Adipose tissue (tissue), 3 donors: ENCODE data around the gene TMEM41A. TPM values are rescaled to one million over a fixed set of nuclear protein-coding genes. Genes with fewer than 3 reads are reported as not detected.

Experiments
- H3K27ac ChIP-seq: one replicate; pipeline ENCODE4 v1.5.1; 2013; ENCODE audit warnings: low read depth, low read length
- WGBS, 3 donors: extraction: QIAGEN DNeasy Blood & Tissue Kit; methylation state at CpG; one replicate each; pipeline ENCODE4 v1.1.7; 2013; 5-methylcytosine and 5-hydroxymethylcytosine counted together
- polyA plus RNA-seq, 3 donors: library from polyadenylated mRNA; stranded (reverse); fragments of 200-250 nt; gene quantifications; one replicate each; pipeline ENCODE4 v1.2.3, GENCODE V29; 2013
- donor health status: healthy with polysubstance abuse.
- donor health status: Bipolar disorder and iron deficiency.
- donor health status: healthy.

TMEM41A gene
- 10 to 100 TPM in 1 of 3 donors, 1 to 10 TPM in 2; 3.6 to 12.4 (median 6.0) TPM for polyA plus RNA-seq

DNA sequence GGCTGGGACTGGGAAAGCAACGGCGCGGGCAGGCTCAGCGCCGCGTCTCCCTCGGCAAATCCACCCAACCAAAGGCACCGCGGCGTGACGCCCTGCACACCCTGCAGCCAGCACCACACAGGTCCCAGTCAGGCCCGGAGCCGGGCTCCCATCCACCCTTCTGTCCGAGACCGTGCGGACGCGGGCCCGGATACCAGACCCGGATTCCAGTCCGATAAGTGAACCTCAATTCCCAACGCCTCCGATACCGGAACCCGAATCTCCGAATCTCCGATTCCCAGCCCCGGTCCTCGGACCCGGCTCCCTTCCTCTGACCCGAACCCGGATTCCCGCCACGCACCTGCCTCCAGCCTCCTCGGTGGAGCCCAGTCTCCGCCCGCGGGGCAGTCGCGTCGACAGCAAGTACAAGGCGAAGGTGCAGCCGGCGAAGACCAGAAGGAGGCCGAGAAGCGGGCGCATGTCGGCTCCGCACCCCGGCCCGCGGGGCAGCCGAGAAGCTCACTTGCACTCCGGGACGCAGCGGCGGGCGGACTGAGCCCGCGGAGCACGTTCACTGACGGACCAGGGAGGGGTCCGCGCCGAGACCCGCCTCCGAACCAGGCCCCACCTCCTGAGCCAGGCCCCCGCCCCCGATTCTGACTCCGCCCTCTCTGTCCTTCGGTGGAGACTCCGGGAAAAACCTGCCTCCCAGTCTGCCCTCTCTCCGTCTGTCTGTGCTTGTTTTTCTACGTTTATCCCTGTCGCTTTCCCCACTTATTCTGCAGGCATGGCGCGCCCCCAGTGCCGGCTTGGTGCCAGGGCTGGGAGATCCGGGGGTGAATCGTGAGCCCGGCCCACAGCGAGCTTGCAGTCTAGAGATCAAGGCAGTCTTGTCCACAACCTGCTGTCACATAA is at the start of gene TMEM41A:
TMEM41A (minus strand) TSS at position 533 of the 894 bp plus-strand sequence; CDS start at position 459, 74 bp downstream.
- H3K27ac ChIP-seq: no peak within 1 kb of the TSS
- 0 to 1% (median 1%) methylated on average over 82 of the region's 82 CpGs for WGBS, 3 donors

DNA sequence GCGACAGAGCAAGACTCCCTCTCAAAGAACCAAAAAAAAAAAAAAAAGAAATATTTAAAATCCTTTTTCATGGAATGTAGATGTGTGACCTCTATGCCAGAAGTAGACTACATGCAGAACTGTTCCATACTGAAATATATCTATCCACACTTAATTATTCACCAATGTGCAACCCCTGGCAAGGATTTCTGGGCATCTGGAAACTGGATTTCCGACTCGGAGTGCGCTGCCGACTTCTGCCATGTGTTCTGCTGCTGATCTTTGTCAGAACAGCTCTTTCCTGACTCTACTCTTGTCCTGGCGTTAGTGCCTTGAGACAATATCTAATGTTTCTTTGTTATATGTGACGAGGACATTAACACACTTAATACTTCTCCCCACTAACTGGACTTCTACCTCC is 41.9 kb upstream of the TMEM41A start:
- H3K27ac ChIP-seq: no peak overlapping the region
- 83 to 86% (median 83%) methylated on average over 7 of the region's 7 CpGs for WGBS, 3 donors

DNA sequence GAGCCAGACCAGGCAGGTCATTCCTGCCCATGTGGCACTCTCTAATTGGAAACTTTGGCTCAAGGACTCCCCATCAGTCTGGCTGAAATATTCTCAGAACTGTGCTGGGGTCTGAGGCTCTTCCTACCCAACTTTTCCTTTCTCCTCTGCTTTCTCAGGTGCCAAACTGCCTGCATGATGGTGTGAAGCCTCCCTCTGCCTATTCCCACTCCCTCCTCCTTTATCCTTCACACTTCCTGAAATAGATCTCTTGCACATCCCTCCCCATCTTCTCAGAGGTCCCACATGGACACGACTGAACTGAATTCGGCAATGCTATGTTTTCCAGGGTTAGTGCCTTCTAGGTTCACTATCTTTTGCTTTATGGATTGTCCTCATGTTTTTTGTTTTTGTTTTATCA is 41.1 kb upstream of the TMEM41A start:
- H3K27ac ChIP-seq: no peak overlapping the region
- WGBS, 3 donors: 63 to 81% (median 71%) methylated on average over 2 of the region's 2 CpGs

DNA sequence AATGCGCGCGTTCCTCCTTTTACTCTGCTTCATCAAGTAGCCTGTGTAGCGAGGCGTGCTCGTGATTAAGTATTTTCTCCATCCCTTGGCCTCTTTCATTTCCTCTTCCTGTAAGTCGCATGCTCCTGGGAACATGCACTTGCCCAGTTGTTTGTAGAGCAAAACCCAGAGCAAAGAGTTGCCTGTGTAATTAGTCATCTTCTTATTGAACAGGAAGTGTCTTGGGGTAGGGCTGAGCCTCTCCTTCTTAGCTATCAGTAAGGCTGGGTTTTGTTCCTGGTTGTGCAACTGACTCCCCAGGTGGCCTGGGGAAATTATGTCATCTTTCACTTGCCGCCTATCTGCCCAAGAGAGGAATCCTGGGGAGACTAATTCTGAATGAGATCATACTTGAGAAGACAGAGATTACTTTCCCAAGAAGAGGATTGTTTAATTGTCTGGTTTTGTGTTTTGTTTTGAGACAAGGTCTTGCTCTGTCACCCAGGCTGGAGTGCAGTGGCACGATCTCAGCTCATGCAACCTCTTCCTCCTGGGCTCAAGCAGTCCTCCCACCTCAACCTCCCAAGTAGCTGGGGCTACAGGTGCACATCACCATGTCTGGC is 38.6 kb upstream of the TMEM41A start:
- H3K27ac ChIP-seq: no peak overlapping the region
- 12 to 41% (median 15%) methylated on average over 9 of the region's 9 CpGs for WGBS, 3 donors

- H3K27ac ChIP-seq: no peak overlapping the region
- WGBS, 3 donors: 78 to 93% (median 82%) methylated on average over 2 of the region's 2 CpGs
Observed at GRCh38 chr3:185534511-185534910, 35.7 kb upstream of the TMEM41A start.

GRCh38 chr3:185532901-185533300 is 34.1 kb upstream of the TMEM41A start:
- H3K27ac ChIP-seq: no peak overlapping the region
- 65 to 69% (median 65%) methylated on average over 5 of the region's 5 CpGs for WGBS, 3 donors

DNA sequence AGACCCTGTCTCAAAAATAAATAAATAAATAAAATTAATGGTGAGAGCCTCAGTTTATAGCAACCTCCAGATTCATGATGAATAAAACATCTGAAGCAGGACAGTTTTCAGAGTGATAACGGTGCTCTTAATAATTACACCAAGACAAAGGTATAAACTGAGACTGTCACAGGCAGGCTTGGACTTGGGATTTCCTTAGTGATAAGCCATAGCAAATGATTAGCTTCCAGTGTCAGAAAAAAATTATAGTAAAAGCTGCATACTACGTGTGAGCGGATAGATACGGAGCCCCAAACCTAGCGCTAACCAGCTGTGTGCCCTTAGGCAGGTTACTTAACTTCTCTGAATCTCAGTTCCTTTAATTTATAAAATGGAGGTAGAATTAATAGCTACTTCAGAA is 32.0 kb upstream of the TMEM41A start:
- no peak overlapping the region for H3K27ac ChIP-seq
- WGBS, 3 donors: 47 to 68% (median 66%) methylated on average over 5 of the region's 5 CpGs

DNA sequence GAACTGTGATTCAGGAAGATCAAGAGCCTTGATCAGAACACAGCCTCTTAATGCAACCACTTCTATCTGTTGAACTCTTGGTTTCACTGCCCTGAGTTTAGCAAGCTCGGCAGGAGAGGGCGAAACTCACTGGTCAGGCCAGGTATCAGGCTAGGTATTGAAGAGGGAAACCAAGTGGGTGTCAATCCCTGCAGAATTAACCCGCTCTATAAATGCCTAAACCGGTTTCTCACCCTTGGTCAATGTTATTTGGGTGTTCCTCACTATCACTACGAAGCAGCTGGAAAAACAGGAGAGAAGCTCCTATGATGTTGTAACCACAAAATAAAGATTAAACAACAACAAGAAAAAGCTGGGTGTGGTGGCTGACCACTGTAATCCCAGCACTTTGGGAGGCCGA is 29.7 kb upstream of the TMEM41A start:
- 86 to 91% (median 91%) methylated on average over 6 of the region's 6 CpGs for WGBS, 3 donors

GRCh38 chr3:185527364-185527763 is 28.5 kb upstream of the TMEM41A start:
- 77 to 87% (median 83%) methylated on average over 8 to 9 of the region's 9 CpGs for WGBS, 3 donors
- no peak overlapping the region for H3K27ac ChIP-seq

More for the DNA sequence above, 29.7 kb upstream of the TMEM41A start:
- no peak overlapping the region for H3K27ac ChIP-seq

DNA sequence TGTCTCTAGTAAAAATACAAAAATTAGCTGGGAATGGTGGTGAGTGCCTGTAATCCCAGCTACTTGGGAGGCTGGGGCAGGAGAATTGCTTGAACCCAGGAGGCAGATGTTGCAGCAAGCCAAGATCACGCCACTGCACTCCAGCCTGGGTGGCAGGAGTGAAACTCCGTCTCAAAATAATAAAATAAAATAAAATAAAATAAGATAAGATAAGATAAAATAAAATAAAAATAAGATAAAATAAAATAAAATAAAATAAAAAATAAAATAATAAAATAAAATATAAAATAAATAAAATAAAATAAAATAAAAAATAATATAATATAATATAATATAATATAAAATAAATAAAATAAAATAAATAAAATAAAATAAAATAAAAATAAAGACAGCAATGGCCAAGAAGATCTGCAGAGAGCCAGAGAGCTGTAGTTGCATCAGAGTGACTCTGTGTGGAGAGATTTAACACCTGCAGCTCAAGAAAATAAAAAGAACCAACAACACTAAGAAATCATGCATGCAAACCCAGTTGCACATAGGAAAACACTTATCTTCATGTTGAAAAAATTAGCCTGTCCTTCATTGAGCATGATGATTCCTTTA is 27.6 kb upstream of the TMEM41A start:
- WGBS, 3 donors: 89 to 95% (median 91%) methylated on average over 2 of the region's 2 CpGs
- H3K27ac ChIP-seq: no peak overlapping the region

GRCh38 chr3:185521349-185522138 is 22.7 kb upstream of the TMEM41A start:
- WGBS, 3 donors: 84 to 88% (median 85%) methylated on average over 7 of the region's 7 CpGs

GRCh38 chr3:185519021-185519420 is 20.2 kb upstream of the TMEM41A start:
- WGBS, 3 donors: 60 to 83% (median 81%) methylated on average over 5 of the region's 5 CpGs

More at GRCh38 chr3:185521349-185522138, 22.7 kb upstream of the TMEM41A start:
- H3K27ac ChIP-seq: no peak overlapping the region

GRCh38 chr3:185517387-185518130 is 18.7 kb upstream of the TMEM41A start:
- WGBS, 3 donors: 70 to 89% (median 85%) methylated on average over 2 of the region's 2 CpGs
- H3K27ac ChIP-seq: no peak overlapping the region

More at GRCh38 chr3:185519021-185519420, 20.2 kb upstream of the TMEM41A start:
- H3K27ac ChIP-seq: no peak overlapping the region

- 87 to 93% (median 92%) methylated on average over 4 of the region's 4 CpGs for WGBS, 3 donors
- no peak overlapping the region for H3K27ac ChIP-seq
Observed at GRCh38 chr3:185511711-185512110, 12.9 kb upstream of the TMEM41A start.

DNA sequence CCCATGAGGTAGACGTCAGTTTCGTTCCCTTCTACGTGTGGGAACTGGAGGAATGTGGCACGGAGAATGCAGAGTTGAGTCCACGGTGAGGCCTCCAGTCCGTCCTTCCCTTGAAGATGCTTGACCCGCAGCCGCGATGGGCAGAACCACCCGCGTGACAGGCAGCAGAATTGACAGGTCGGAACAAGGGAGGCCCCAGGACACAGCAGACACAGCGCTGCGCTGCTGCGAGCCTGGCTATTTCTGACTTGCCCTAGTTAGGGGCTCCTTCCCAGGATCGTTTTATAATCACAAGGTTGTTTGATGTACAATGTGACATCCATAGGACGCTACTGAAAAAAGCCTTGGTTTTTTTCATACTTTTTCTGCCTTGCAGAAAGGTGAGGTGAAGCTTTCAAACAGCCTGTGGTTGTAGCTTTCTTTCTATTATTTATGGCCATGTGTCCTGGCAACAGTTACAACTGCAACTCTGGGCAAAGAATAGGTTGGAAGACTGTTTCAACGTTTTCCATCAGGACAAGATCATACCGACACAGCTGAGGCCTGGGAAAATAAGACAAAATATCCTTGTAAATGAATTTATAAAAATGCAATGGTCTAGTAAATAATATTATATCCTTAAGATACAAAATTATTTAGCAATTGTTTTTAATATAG is 9.6 kb upstream of the TMEM41A start:
- no peak overlapping the region for H3K27ac ChIP-seq
- 76 to 81% (median 77%) methylated on average over 19 of the region's 19 CpGs for WGBS, 3 donors

DNA sequence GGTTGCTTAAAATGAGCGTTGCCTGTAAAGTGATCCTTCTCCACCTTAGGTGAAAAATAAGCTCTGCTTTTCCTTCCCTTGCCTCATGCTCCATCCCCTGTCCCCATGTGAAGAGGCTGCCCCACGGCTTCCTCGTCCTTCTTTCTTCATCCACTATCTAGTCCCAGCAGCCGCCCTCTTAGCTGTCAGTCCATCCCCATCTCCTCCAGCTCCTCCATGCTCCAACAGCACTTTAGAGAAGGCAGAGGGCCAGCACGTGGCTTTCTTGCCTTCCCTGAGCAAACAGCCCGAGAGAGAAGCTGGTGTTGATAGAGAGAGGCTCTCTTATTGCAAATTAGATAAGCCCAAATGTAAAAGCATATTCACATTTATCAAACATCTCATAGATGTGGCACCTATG is 9.0 kb upstream of the TMEM41A start:
- no peak overlapping the region for H3K27ac ChIP-seq
- WGBS, 3 donors: 64 to 67% (median 65%) methylated on average over 6 of the region's 6 CpGs

- WGBS, 3 donors: 54 to 67% (median 61%) methylated on average over 3 of the region's 3 CpGs
Observed at GRCh38 chr3:185504636-185505035, 5.8 kb upstream of the TMEM41A start.

More at GRCh38 chr3:185504636-185505035, 5.8 kb upstream of the TMEM41A start:
- H3K27ac ChIP-seq: no peak overlapping the region
